PC-3 (cell line): ENCODE measurements around the gene MBIP. TPM values are rescaled to one million over a fixed set of nuclear protein-coding genes. Genes with fewer than 3 reads are reported as not detected.

Experiments used
- ATAC-seq: fragments of 200-7000 bp; cut with Tn5 transposase; 2 replicates; pipeline ENCODE4 v1.9.1; 2020; ENCODE audit warnings: mild to moderate bottlenecking, moderate library complexity
- BruUV-seq: library from RNA; stranded (reverse); fragments of 400-500 nt; replicated peaks from 2 replicates; lab custom pipeline; 2021; lab: Mats Ljungman, UMichigan
- CTCF ChIA-PET: fragments of 300-600 bp; sonication (Branson Sonifier 250); formaldehyde crosslinking; loops from one replicate; lab custom pipeline; 2022; ENCODE audit warnings: antibody characterized with exemption; lab: Charles Lee
- POLR2A ChIA-PET: fragments of 300-600 bp; sonication (Branson Sonifier 250); formaldehyde crosslinking; loops from one replicate; lab custom pipeline; 2022; ENCODE audit warnings: antibody characterized with exemption; ENCODE audit not compliant: unreplicated experiment; lab: Charles Lee
- DNase-seq: peaks from one replicate; pipeline ENCODE4 v3.0.0-alpha.2; 2015
- H2AFZ ChIP-seq: fragments of 300-600 bp; sonication (generic); 2 replicates; pipeline ENCODE4 v1.6.0; 2016; ENCODE audit warnings: antibody characterized with exemption, low read length
- H3F3A ChIP-seq: fragments of 300-600 bp; sonication (generic); one replicate; pipeline ENCODE4 v1.6.0; 2017; ENCODE audit warnings: antibody characterized with exemption, low read length, control low read depth, mild to moderate bottlenecking; ENCODE audit not compliant: unreplicated experiment
- H3K27ac ChIP-seq: fragments of 300-600 bp; sonication (generic); 2 replicates; pipeline ENCODE4 v1.5.1; 2016; ENCODE audit warnings: mild to moderate bottlenecking, low read length
- H3K27me3 ChIP-seq: fragments of 300-600 bp; sonication (generic); 2 replicates; pipeline ENCODE4 v1.6.1; 2016; ENCODE audit warnings: low read length, mixed read lengths
- H3K36me3 ChIP-seq: fragments of 300-600 bp; sonication (generic); 2 replicates; pipeline ENCODE4 v1.6.1; 2016; ENCODE audit warnings: low read depth, mixed run types, low read length, mixed read lengths
- H3K4me1 ChIP-seq: fragments of 300-600 bp; sonication (generic); 2 replicates; pipeline ENCODE4 v1.5.1; 2016; ENCODE audit warnings: low read length; ENCODE audit not compliant: insufficient read depth
- H3K4me2 ChIP-seq: fragments of 300-600 bp; sonication (generic); 2 replicates; pipeline ENCODE4 v1.6.0; 2016; ENCODE audit warnings: low read length
- H3K4me3 ChIP-seq: fragments of 300-600 bp; sonication (generic); 2 replicates; pipeline ENCODE4 v1.5.1; 2016; ENCODE audit warnings: mild to moderate bottlenecking, low read length, mixed read lengths
- H3K79me2 ChIP-seq: fragments of 300-600 bp; sonication (generic); 2 replicates; pipeline ENCODE4 v1.6.1; 2017; ENCODE audit warnings: low read length, mixed read lengths
- H3K9ac ChIP-seq: fragments of 300-600 bp; sonication (generic); 2 replicates; pipeline ENCODE4 v1.6.0; 2016; ENCODE audit warnings: mild to moderate bottlenecking, low read length
- H3K9me2 ChIP-seq: fragments of 300-600 bp; sonication (generic); replicated peaks from 2 replicates; pipeline ENCODE4 v1.6.1; 2016; ENCODE audit warnings: mixed run types, low read length, mixed read lengths
- H3K9me3 ChIP-seq: fragments of 300-600 bp; sonication (generic); 2 replicates; pipeline ENCODE4 v1.6.1; 2016; ENCODE audit warnings: low read length, mixed read lengths
- H4K20me1 ChIP-seq: fragments of 300-600 bp; sonication (generic); 2 replicates; pipeline ENCODE4 v1.6.1; 2016; ENCODE audit warnings: low read length, mixed read lengths
- CTCF ChIP-seq: fragments of 300-600 bp; sonication (generic); conservative IDR thresholded peaks from 2 replicates; pipeline ENCODE4 v1.5.1; 2017; ENCODE audit warnings: antibody characterized with exemption, low read depth, mild to moderate bottlenecking, low read length
- EZH2 ChIP-seq: fragments of 300-600 bp; sonication (generic); IDR thresholded peaks from one replicate; pipeline ENCODE4 v1.6.1; 2017; ENCODE audit warnings: antibody characterized with exemption, mild to moderate bottlenecking, low read length; ENCODE audit not compliant: unreplicated experiment
- EZH2phosphoT487 ChIP-seq: fragments of 300-600 bp; sonication (generic); IDR thresholded peaks from 2 replicates; pipeline ENCODE4 v1.6.1; 2018; ENCODE audit warnings: mild to moderate bottlenecking, antibody characterized with exemption, low read length, borderline replicate concordance
- intact Hi-C: fragments of 100-400 bp; cut with micrococcal nuclease; formaldehyde crosslinking; loops from 2 replicates; pipeline ENCODE4 v1.9.0; 2023
- total RNA-seq: library from RNA; depleted of rRNA; stranded (reverse); fragments of >200 nt; gene quantifications from 2 replicates; pipeline ENCODE4 v1.2.3, GENCODE V29; 2014

The MBIP gene
- total RNA-seq, 1 experiment from 2014 or later, result 8.5 TPM

- POLR2A ChIA-PET, result no interaction called here
- TF ChIP-seq CTCF (no peak), EZH2 (no peak), EZH2phosphoT487 (no peak)
- Histone ChIP-seq H3K4me2 (no peak overlapping the region), H3K27me3 (peaks cover 97% of the 10 kb centered on the region), H4K20me1 (no peaks in the 10 kb centered on the region), H3K9me2 (no peaks in the 10 kb centered on the region), H3K4me1 (no peaks in the 10 kb centered on the region), H3K27ac (no peak overlapping the region), H3K9me3 (no peaks in the 10 kb centered on the region), H3F3A (no peaks in the 10 kb centered on the region), H3K9ac (no peak overlapping the region), H3K4me3 (no peak overlapping the region), H2AFZ (no peak overlapping the region), H3K79me2 (no peaks in the 10 kb centered on the region), H3K36me3 (no peaks in the 10 kb centered on the region)
- DNase-seq (no peak), ATAC-seq (no peak)
- intact Hi-C loops, result loop anchor here (5.0 kb wide), 1 partner anchor 68 kb away; no protein-coding TSS in a partner anchor
- CTCF ChIA-PET, result no interaction called here
- no TSS peak for BruUV-seq
Measured at GRCh38 chr14:36275741-36276140, 44.7 kb downstream of the MBIP start.

GRCh38 chr14:36271939-36272907 is 48.2 kb downstream of the MBIP start:
- DNase-seq (no peak), ATAC-seq (no peak)
- no peaks in the 10 kb centered on the region for H3K9me3 ChIP-seq
- no peaks in the 10 kb centered on the region for H3K9me2 ChIP-seq
- CTCF ChIA-PET, result interaction anchor here (0.6 kb wide), 1 partner anchor 10 kb away, joined by 3 read pairs; no protein-coding TSS in a partner anchor
- no peak overlapping the region for H2AFZ ChIP-seq
- no peaks in the 10 kb centered on the region for H3K79me2 ChIP-seq
- no peak for TF ChIP-seq EZH2
- TF ChIP-seq EZH2phosphoT487, result no peak
- no peak for TF ChIP-seq CTCF
- intact Hi-C loops, result no loop called here
- H3K4me3 ChIP-seq, result no peak overlapping the region
- H3K4me1 ChIP-seq, result no peaks in the 10 kb centered on the region
- H3K27me3 ChIP-seq, result peaks cover 86% of the 10 kb centered on the region
- no peak overlapping the region for H3K9ac ChIP-seq
- no TSS peak for BruUV-seq
- H4K20me1 ChIP-seq, result no peaks in the 10 kb centered on the region
- H3K36me3 ChIP-seq, result no peaks in the 10 kb centered on the region
- H3K4me2 ChIP-seq, result no peak overlapping the region
- H3K27ac ChIP-seq, result no peak overlapping the region
- POLR2A ChIA-PET, result no interaction called here
- no peaks in the 10 kb centered on the region for H3F3A ChIP-seq

- no TSS peak for BruUV-seq
- Histone ChIP-seq H2AFZ (no peak overlapping the region), H3F3A (no peaks in the 10 kb centered on the region), H3K9me2 (no peaks in the 10 kb centered on the region), H3K27me3 (peaks cover 83% of the 10 kb centered on the region), H3K9ac (no peak overlapping the region), H3K79me2 (no peaks in the 10 kb centered on the region), H4K20me1 (no peaks in the 10 kb centered on the region), H3K27ac (no peak overlapping the region), H3K4me1 (no peaks in the 10 kb centered on the region), H3K36me3 (no peaks in the 10 kb centered on the region), H3K9me3 (no peaks in the 10 kb centered on the region), H3K4me2 (no peak overlapping the region), H3K4me3 (no peak overlapping the region)
- DNase-seq, result no peak
- CTCF ChIA-PET, result no interaction called here
- ATAC-seq, result no peak
- POLR2A ChIA-PET, result no interaction called here
- TF ChIP-seq CTCF (no peak), EZH2phosphoT487 (no peak), EZH2 (no peak)
- intact Hi-C loops, result no loop called here
Measured at GRCh38 chr14:36271222-36271621, 49.2 kb downstream of the MBIP start.
